ENCODE measurements around the gene PELI3.
"Not testable (repeated sequence)": the region's sequence is repeated elsewhere in the genome, so short reads cannot be mapped to it uniquely, and the experiment has no call there.

Gene PELI3

DNA sequence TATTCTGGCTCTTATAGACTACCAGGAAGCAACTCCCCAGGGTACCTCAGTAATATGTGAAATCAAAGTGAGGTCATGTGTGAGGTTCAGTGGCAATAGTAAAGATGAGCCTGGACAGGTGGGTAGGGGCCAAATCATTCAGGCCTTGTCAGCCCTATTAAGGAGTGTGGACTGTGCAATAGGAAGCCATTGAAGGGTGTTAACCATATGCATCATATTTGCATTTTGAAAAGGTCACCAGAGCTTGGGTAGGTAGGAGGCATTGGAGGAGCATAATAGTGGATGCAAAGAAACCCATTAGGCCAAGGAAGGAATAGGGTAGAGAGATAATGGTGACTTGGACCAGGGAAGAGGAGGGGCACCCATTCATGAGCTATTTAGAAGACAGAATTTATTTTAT, 19.7 kb upstream of the PELI3 start:
- DNase-seq: no peak

DNA sequence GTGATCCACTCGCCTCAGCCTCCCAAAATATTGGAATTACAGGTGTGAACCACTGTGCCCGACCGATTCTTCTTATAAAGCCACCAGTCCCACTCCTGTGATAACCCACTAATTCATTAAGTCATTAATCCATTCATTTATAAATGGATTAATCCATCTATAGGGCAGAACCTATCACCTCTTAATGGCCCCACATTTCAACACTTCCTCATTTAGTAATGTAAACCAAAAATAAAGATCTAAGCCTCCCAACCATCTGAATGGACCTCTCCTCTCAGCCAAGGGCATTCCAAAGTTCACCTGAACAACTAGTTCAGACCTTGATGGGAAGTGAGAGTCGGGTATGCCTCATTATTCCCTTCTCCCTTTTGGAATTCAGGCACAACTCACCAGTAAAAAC, 18.2 kb upstream of the PELI3 start:
- DNase-seq: no peak

DNA sequence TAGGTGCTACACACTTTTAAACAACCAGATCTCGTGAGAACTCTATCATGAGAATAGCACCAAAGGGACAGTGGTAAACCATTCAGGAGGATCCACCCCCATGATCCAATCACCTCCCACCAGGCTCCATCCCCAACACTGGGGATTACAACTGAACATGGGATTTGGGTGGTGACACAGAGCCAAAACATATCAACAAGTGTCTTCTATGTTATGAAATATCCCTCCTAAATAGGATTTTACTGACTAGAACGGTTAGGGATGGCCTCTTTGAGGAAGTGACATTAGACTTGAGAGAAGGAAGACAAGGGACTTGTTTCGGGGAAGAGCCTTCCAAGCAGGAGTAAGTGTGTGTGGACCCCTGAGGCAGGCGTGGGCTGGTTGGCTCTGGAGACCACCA, 16.1 kb upstream of the PELI3 start:
- no peak for DNase-seq

DNA sequence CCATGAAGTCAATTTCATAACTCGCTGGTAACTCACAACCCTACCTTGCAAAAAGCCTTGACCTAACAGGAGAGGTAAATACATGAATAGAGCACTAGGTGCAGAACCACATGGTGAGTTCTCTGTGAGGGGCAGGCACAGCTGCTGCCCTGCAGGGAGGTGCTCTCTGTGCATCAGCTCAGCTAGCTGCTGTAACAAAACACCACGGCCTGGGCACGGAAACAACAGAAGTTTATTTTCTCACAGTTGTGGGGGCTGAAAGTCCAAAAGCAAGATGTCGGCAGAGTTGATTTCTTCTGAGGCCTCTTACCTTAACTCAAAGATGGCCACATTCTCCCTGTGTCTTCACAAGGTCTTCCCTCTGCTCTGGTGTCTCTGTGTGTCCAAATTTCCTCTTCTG, 15.0 kb upstream of the PELI3 start:
- DNase-seq: no peak

DNA sequence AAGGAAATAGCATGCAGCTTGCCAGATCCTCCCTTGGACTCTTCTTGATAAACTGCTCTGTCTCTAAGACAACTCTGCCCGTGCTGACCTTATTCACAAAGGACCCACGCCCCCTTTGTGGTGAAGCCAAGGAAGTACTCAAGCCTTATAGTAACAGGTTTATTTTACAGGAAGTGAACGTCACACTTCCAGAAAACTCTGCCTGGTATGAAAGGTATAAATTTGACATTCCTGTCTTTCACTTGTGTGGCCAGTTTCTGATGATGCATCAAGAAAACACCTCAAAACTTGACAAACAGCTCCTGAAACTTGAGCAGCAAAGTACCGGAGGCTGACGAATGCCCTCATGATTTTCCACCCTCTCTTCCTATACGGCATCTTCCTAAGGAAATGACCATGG, 12.5 kb upstream of the PELI3 start:
- no peak for DNase-seq

DNA sequence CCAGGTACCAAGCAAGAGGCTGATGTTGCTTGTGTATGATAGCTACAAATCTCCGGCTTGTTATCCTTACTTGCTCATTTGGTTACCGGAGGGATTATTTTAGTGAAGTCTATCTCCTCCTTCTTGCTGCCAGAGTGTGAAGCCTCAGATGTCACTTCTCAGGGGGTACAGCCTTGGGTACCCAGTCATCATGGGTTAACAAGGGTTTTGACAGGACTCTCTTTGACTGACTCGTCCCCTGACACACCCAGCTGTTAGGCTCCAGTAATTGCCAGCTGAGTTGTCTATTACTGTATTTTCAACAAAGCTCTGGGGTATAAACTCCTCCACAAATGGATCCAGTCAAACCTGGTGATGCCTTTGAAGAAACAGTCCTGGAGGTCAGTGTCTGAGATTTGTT, 11.9 kb upstream of the PELI3 start:
- no peak for DNase-seq

DNA sequence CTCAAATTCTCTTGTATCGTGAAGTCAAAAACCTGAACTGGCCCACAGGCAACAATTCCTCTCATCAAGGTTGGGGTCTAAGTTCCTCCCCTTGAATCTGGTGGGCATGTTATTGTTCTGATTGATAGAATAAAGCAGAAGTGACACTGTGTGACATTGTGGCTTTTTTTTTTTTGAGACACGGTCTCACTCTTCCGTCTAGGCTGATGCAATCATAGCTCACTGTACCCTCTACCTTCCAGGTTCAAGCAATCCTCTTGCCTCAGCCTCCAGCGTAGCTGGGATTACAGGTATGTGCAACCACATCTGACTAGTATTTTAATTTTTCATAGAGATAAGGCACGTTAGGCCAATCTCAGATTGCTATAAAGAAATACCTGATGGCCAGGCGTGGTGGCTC, 8.9 kb upstream of the PELI3 start:
- no peak for DNase-seq

DNA sequence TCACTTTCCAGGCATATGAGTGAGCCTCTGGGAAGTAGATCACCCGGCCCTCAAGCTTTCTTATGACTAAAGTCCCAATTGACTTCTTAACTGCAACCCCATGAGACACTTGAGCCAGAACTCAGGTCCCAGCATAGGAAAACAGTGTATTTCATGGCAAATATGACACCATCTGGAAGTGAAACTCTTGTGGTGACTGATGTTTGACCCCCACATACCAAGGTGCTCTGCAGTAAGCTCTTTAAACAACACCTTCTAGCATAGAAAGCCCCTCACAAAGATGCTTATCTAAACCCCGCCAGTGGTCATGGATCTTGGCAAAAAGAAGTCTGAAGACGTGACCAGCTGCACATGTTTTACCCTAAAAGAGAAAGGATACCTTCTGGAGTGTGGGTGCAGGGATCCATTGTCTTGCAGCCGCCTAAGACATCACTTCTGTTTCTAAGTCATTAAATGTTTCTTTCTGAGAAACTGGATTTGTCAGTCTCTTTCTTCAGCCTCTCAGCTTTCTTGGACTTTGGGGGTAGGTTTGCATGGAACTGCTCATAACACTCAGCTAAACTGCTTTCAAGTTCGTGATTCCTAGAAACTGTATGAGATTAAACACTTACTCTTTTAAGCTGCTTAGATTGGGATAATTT, 7.4 kb upstream of the PELI3 start:
- DNase-seq: no peak

DNA sequence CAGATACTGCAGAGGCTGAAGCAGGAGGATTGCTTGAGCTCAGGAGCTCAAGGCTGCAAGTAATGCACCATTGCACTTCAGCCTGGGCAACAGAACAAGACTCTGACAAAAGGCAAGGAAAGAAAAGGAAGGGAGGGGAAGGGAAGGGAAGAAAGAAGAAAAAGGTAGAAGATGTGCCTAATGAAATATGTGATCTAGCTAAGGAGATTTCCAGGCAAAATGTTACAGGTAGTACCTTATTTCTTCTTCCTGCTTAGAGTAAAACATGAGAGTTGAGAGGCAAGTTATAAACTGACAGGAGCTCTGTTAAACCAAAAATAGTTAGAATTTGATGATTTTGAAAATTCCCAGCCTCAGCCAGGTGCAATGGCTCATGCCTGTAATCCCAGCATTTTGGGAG, 4.7 kb upstream of the PELI3 start:
- no peak for DNase-seq

DNA sequence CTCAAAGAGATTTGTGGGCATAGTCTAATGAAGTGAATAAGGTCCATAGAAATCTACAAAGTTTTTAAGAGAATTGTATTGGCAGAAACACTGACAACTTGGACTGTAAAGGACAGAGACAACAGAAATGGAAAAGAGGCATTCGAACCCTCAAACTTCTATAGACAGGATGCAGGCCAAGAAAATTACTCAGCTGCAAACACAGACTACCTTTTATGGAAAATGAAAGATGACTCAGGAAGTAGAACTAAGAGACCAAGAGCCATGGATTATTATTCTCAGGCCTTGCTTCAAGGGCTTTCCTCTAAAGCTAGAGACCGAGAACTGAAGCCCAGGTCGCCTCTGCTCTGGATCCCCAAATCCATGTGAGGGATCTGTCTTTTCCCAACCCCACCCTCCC, 3.8 kb upstream of the PELI3 start:
- no peak for DNase-seq

DNA sequence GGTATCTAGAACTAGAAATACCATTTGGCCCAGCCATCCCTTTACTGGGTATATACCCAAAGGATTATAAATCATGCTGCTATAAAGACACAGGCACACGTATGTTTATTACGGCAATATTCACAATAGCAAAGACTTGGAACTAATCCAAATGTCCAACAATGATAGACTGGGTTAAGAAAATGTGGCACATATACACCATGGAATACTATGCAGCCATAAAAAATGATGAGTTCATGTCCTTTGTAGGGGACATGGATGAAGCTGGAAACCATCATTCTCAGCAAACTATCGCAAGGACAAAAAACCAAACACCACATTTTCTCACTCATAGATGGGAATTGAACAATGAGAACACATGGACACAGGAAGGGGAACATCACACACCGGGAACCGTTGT, 2.6 kb upstream of the PELI3 start:
- not testable (repeated sequence) for DNase-seq

DNA sequence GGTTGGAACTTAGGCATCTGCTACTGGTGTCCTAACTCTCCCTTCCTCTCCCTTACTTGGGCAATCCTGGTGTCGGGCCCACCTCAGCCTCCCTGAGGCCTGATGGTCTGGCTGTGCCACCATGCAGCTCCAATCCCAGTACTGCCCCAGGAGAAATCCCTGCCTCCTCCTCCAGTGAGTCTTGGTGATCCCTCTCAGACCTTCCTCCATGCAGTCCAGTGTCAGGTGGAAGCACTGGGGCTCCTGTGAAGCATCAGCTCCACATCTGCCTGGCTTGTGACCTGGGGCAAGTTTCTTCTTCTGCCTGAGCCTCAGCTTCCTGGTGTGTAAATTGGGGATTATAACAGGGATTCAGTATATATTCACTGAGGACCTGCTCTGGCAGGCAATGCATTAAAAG, 1.8 kb upstream of the PELI3 start:
- DNase-seq: no peak

DNA sequence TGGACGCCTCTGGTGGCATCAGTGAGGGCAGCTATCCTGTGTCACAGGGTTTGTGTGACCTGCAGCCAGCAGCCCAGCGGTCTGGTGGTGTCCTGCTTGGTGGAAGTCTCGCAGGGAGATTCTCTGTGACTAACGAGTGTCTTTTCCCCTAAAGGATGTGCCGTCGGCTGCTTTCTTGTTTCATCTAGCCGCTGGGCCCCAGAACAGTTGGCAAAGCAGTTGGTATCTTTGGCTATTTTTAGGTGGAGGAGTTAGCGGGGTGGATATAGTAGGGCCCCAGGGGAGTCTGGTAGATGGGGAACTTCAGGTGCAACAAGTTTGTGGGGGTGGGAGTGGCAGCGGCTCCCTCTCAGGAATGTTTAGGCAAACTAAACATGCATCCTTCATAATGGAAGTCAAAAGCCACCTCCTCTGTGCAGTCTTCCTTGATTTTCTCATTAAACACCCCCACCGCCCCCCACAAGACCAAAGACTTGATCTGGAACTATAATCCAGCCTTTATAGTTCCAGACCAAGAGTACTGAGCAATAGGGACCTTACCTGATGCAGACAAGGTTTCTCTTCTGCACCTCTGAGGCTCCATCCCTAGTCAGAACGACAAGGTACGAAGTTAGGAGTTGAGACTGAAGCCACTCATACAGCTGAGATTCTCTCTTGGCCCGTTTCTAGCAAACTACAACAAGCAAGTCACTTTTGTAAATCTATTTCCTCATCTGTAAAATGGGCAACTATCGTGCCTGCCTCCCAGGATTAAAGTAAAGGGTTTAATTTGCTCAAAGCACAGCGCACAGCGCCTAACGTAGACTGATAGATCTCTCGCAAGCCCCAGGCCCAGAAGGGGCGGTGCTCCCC, 1.1 kb upstream of the PELI3 start:
- no peak for DNase-seq

DNA sequence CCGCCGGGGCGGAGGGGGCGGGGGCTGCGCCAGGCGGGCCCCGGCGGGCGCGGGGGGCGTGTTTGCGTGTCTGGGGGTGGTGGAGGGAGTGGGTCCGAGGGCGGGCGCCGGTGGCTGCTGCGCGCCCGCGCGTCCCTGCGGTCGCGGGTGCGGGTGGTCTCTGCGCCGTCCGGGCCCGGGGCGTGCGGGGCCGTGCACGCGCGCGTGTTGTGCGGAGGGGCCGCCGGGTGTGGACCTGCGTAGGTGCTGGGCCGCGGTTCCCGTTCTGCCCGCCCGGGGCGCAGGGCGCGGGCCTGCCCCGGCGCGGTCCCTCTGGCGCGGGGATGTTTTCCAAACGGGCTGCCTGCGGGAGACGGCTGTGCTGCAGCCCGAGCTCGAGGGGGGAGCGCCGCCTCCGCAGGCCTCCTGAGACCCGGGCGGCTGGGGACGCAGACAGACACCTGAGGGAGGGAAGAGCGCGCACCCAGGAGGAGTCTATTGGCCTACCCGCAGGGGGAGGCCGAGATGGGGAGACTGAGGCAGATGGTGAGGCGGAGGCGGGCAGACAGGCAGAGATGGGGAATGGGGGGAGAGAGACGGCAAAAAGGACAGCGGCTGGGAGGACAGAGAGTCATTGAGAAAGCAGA, 442 bp downstream of the PELI3 start:
- no peak for DNase-seq

DNA sequence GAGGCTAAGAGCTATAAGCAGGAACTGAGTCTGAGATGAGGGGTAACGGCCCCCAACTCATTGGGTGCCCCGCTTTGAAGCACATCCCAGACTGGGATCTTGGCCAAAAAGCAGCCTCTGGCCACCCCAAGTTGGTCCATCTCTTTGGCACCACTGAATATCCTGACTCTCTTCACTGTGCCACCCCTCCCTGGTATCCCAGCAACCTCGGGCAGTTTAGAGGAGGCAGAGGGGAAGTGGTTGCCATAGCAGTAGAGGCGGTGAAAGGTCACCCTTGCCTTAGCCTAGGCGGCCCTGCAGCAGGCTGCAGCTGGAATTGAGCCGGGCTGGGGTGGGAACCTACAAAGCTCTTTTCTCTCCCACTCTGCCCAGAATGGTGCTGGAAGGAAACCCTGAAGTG, 1.1 kb downstream of the PELI3 start:
- DNase-seq: peak; percentile 29

DNA sequence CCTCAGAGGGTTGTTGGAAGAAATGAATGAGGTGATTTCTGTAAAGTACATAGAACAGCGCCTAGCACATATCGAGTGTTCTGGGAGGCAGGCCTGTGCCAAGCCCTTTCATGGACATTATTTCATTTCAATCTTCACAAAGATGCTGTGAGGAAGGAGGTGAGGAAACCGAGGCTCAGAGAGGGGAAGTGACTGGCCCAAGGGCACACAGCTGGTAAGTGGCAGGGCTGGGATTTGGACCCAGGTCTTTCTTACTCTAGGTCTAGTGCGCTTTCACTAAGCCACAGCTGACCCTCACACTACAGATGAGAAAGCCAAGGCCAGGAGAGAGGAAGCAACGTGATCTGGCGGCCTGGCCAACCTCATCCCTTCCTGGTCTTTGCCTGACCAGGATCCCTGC, 2.0 kb downstream of the PELI3 start:
- DNase-seq: no peak

DNA sequence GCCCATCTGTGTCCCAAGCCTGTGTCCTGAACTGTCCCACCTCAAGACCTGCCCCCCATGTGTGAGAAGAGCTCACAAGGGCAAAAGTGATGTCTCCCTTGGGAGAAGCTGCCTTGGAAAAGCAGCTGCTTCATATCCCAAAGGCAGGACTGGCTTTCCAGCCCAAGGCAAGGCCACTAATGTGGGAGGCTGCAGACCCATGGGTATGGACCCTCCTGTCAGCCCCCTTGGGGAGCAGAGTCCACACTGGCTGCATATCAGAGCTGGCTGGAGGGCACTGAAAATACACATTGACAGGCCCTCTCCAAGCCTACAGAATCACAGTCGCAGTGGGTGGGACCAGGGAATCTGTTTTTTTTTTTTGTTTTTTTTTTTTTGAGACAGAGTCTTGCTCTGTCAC, 2.7 kb downstream of the PELI3 start:
- DNase-seq: no peak

DNA sequence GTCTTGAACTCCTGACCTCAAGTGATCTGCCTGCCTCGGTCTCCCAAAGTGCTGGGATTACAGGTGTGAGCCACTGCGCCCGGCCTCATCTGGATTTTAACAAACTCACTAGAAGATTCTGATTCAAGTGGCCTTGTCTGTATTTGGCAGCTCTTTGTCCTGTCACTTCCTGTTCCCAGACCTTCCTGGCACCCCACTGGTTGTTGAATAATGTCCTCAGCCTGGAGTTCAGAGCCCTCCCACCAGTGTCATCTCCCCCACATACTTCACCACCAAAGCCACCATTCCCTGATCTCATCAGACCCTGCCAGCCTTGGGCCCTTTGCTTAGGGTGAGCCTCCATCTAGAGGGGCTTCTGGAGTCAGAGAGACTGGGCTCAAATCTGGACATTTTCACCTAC, 3.3 kb downstream of the PELI3 start:
- no peak for DNase-seq

DNA sequence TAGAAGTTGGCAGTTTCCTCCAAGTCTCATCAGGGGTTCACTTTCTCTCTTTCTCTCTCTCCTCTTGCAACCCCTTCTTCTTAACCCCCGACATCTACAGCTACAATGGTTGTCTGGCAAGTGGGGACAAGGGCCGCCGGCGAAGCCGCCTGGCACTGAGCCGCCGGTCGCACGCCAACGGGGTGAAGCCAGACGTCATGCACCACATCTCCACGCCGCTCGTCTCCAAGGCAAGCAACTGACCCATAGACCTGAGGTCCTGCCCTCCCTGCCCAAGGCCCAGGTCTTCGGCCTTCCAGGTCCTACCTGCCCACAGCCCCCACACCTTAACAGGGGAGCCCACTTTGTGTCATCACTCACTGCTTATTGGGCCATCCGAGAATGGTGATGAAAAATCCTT, 4.4 kb downstream of the PELI3 start:
- DNase-seq: no peak

DNA sequence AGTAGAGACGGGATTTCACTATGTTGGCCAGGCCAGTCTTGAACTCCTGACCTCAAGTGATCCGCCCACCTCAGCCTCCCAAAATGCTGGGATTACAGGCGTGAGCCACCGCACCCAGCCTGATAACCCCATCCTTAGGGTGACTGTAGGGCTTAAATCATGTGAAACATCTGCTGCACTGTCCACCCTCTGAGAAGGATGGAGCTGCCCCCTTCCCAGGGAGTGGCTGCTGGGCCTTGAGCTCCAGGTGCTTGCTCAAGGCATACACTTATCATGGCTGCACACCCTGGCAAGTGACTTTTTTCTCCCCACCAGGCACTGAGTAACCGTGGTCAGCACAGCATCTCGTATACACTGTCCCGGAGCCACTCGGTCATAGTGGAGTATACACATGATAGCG, 5.3 kb downstream of the PELI3 start:
- no peak for DNase-seq

DNA sequence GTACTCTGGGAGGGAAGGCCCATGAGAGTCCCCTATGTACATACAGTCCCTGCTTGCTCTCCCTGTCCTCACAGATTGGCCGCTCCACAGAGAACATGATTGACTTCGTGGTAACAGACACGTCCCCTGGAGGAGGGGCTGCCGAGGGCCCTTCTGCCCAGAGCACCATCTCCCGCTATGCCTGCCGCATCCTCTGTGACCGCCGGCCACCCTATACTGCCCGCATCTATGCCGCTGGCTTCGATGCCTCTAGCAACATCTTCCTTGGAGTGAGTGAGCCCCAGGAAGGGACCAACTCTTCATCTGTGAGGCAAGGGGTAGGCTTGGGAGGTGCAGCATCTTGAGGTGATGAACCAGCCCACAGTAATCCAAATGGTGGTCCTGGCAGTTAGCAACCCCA, 6.5 kb downstream of the PELI3 start:
- no peak for DNase-seq

DNA sequence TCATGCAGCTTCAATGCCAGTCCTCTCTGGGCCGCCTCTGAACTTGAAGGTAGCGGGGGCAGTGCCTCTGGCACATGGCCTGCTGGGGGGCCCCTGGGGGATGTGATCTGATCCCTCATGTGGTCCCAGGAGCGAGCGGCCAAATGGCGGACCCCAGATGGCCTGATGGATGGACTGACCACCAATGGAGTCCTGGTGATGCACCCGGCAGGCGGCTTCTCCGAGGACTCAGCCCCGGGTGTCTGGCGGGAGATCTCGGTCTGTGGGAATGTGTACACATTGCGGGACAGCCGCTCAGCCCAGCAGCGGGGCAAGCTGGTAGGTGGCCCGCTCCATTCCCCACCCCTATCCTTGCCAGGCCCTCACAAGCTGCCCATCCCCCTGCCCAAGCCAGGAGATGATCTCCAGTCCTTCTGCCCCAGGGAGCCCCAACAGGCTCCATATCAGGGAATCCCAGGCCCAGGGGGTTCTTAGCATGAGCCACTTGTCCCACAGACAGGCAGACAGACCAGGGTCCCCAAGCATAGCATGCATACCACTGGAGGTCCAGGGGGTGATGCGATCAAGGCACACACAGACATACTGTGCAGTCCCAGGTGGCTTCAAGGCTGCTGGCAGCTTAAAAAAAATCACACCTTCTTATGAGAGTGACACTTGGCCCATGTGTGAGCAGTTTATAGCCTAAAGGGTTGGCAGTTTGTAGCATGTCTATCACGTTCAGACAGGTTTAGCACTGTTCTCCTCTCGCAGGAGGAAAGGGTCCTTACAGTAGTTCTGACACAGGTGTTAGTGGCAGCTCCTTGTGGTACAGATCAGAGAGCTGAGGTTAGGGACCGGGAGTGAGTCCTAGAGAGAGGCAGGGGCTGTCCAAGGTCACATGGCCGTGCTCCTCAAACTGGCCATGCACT, 7.2 kb downstream of the PELI3 start:
- DNase-seq: no peak
